PFSK-1 (cell line): Measurements from ENCODE around the gene APOD.

Source experiments
- FOXP2 ChIP-seq: optimal IDR thresholded peaks from 2 replicates; pipeline ENCODE3; 2011; ENCODE audit warnings: borderline replicate concordance, control low read depth, inconsistent platforms; ENCODE audit not compliant: insufficient read depth; ENCODE audit errors: extremely low read length, extremely low read depth
- POLR2AphosphoS5 ChIP-seq: IDR thresholded peaks from 2 replicates; pipeline ENCODE4 v1.6.1; 2012; ENCODE audit warnings: low read depth, mild to moderate bottlenecking, control low read depth, low read length, moderate library complexity
- REST ChIP-seq, 2 experiments: IDR thresholded peaks; 2 replicates each; pipeline versions ENCODE4 v1.6.1 to v1.8.0; 2011 to 2012; ENCODE audit warnings: low read depth in 2 of 2, low read length in 2 of 2, control low read depth in 1 of 2, inconsistent platforms in 1 of 2, mild to moderate bottlenecking in 1 of 2, moderate library complexity in 1 of 2; ENCODE audit not compliant: insufficient read depth in 1 of 2
- SIN3A ChIP-seq: IDR thresholded peaks from 2 replicates; pipeline ENCODE4 v1.6.1; 2012; ENCODE audit warnings: mild to moderate bottlenecking, low read length, moderate library complexity, borderline replicate concordance; ENCODE audit not compliant: insufficient read depth
- TAF1 ChIP-seq: IDR thresholded peaks from 2 replicates; pipeline ENCODE4 v1.6.1; 2012; ENCODE audit warnings: low read length, control low read depth, borderline replicate concordance; ENCODE audit not compliant: insufficient read depth

Gene APOD

GRCh38 chr3:195551381-195551978, 32.3 kb downstream of the APOD start:
- no peak for TF ChIP-seq SIN3A
- TF ChIP-seq TAF1 = no peak
- TF ChIP-seq FOXP2 = no peak
- no peak for TF ChIP-seq POLR2AphosphoS5
- TF ChIP-seq REST (IDR thresholded peaks at IDR 0.05; ENCODE audit: insufficient read depth in 1 of 2, low read depth in 2 of 2, low read length in 2 of 2) = no peak

GRCh38 chr3:195550723-195551122, 33.0 kb downstream of the APOD start:
- TF ChIP-seq POLR2AphosphoS5 (no peak), REST (IDR thresholded peaks at IDR 0.05; ENCODE audit: insufficient read depth in 1 of 2, low read depth in 2 of 2, low read length in 2 of 2) (no peak), FOXP2 (no peak), SIN3A (no peak)

GRCh38 chr3:195549931-195550519, 33.7 kb downstream of the APOD start:
- TF ChIP-seq SIN3A (no peak), POLR2AphosphoS5 (no peak), TAF1 (no peak), REST (IDR thresholded peaks at IDR 0.05; ENCODE audit: insufficient read depth in 1 of 2, low read depth in 2 of 2, low read length in 2 of 2) (no peak), FOXP2 (no peak)

GRCh38 chr3:195548987-195549386, 34.8 kb downstream of the APOD start:
- TF ChIP-seq REST (IDR thresholded peaks at IDR 0.05; ENCODE audit: insufficient read depth in 1 of 2, low read depth in 2 of 2, low read length in 2 of 2) = no peak
- no peak for TF ChIP-seq POLR2AphosphoS5
- TF ChIP-seq SIN3A = no peak
- no peak for TF ChIP-seq TAF1
- no peak for TF ChIP-seq FOXP2

- TF ChIP-seq REST (IDR thresholded peaks at IDR 0.05; ENCODE audit: insufficient read depth in 1 of 2, low read depth in 2 of 2, low read length in 2 of 2) (no peak), SIN3A (no peak), POLR2AphosphoS5 (no peak), TAF1 (no peak), FOXP2 (no peak)
Measured at GRCh38 chr3:195548501-195548900, 35.2 kb downstream of the APOD start.
